ENCODE measurements around the gene BICDL1.
"Not testable (repeated sequence)": the region's sequence is repeated elsewhere in the genome, so short reads cannot be mapped to it uniquely, and the experiment has no call there.

BICDL1 gene

DNA sequence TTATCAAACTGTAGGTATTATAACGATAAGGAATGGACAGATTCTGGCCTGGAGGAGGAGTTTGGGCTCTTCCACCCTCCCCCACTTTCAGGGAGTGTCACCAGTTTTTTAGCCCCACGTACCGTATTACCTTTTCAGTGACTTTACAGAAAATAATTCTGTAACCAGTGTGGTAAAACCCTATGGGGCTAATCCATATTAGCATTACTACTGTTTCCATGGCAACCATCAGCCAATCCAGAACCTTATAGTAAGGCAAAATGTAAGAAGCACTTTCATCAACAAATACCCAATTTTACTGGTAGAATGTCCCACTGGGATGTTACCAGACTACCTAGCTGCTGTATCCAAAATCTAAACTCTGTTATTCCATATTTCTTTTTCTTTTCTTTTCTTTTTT, 50.7 kb downstream of the BICDL1 start:
- no peak overlapping the region for H3K4me3 ChIP-seq (ENCODE audit: low read depth, low read length)
- TF ChIP-seq, protein P1, sequence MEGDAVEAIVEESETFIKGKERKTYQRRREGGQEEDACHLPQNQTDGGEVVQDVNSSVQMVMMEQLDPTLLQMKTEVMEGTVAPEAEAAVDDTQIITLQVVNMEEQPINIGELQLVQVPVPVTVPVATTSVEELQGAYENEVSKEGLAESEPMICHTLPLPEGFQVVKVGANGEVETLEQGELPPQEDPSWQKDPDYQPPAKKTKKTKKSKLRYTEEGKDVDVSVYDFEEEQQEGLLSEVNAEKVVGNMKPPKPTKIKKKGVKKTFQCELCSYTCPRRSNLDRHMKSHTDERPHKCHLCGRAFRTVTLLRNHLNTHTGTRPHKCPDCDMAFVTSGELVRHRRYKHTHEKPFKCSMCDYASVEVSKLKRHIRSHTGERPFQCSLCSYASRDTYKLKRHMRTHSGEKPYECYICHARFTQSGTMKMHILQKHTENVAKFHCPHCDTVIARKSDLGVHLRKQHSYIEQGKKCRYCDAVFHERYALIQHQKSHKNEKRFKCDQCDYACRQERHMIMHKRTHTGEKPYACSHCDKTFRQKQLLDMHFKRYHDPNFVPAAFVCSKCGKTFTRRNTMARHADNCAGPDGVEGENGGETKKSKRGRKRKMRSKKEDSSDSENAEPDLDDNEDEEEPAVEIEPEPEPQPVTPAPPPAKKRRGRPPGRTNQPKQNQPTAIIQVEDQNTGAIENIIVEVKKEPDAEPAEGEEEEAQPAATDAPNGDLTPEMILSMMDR (conservative IDR thresholded peaks at IDR 0.05; ENCODE audit: low read depth, low read length) = no peak
- no peak for DNase-seq (ENCODE audit: low read depth)

DNA sequence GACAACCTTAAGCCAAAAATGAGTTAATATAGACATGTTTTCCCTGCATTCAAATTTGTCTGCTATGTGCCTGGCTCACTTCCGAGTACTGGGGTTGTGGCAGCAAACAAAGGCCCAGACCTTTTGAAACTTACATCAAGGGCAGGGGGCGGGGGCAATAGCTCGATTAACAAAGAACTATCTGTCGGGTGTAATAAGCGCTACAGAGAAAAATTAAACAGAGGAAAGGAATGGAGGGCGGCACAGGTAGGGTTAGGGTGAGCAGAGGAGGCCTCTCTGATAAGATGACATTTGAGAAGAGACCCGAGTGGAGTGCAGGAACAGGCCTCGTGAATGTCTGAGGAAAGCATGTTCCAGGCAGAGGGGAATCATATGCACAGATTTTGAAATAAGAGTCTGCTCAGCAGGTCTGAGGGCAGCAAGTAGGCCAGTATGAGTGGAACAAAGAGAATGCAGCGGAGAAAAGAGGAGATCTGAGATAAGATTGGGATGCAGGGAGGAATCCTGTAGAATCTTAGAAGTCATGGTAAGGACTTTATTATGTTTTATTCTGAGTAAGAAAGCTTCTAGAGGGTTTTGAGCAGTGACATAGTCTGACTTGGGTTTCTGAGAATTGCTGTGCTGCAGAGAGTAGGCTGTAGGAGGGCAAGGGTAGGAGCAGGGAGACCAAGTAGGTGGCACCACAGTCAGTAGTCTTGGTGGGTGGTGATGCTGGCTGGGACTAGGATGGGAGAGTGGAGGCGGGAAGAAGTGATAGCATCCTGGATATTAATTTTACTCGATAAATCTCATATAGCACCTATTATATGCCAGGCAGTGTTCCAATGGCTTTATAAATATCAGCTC, 52.6 kb downstream of the BICDL1 start:
- TF ChIP-seq, protein P1 (conservative IDR thresholded peaks at IDR 0.05; ENCODE audit: low read depth, low read length) = no peak
- no peak overlapping the region for H3K4me3 ChIP-seq (ENCODE audit: low read depth, low read length)
- DNase-seq (ENCODE audit: low read depth) = peak; percentile 22

DNA sequence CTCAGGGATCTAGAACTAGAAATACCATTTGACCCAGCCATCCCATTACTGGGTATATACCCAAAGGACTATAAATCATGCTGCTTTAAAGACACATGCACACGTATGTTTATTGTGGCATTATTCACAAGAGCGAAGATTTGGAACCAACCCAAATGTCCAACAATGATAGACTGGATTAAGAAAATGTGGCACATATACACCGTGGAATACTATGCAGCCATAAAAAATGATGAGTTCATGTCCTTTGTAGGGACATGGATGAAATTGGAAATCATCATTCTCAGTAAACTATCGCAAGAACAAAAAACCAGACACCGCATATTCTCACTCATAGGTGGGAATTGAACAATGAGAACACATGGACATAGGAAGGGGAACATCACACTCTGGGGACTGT, 56.3 kb downstream of the BICDL1 start:
- not testable (repeated sequence) for DNase-seq (ENCODE audit: low read depth); H3K4me3 ChIP-seq (ENCODE audit: low read depth, low read length)

DNA sequence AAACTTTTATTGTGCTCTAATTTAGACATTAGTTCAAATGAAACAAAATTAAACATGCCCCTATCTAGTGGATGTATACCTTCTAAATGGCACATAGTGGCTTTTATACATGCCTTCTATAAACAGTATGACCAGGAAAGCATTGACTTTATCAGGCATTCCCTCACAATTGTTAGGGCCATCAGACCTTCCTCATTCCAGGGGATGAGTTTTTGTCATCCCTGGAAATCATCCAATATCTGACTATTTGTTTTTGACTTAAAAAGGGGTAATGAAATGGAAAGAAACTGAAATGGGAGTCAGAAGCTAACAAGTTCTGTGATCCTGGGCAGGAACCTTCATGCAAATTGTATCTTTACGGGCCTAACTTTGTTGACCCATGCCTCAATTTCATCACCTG, 58.0 kb downstream of the BICDL1 start:
- no peak for DNase-seq (ENCODE audit: low read depth)
- no peak overlapping the region for H3K4me3 ChIP-seq (ENCODE audit: low read depth, low read length)
- TF ChIP-seq, protein P1 (conservative IDR thresholded peaks at IDR 0.05; ENCODE audit: low read depth, low read length) = no peak

DNA sequence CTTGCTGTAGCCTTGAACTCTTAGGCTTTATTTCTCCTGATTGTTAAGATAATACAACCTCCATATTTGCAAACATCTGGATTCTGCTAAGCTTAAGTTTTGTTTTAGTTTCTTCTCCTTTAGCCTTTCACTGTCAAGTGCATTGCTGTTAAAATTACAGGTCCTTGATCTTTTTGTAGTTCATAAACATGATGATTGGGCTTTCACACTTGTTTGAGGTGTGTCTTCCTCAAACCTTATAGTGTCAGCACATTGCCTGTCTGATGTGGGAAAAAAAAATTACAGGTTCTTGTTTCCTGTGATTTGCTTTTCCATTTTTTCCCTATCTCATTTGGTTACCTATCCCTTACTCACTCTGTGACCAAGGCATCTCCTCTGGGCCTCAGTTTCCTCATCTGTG, 59.2 kb downstream of the BICDL1 start:
- TF ChIP-seq, protein P1 (conservative IDR thresholded peaks at IDR 0.05; ENCODE audit: low read depth, low read length) = no peak
- no peak overlapping the region for H3K4me3 ChIP-seq (ENCODE audit: low read depth, low read length)
- no peak for DNase-seq (ENCODE audit: low read depth)

DNA sequence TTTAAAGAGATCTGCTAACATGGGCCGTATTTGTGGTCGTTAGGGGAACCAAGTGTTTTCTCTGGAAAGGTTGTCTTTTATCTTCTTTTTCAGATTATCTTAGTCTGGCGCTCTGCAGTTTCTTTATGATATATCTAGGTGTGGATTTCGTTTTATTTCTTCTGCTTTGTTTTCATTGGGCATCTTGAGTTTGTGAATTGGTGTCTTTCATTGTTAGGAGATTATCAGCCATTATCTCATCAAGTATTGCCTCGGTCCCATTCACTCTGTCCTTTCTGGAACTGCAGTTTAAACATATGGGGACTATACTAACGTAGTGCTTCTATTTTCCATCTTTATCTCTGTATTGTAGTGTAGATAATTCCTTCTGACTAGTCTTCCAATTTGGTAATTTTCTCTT, 60.4 kb downstream of the BICDL1 start:
- DNase-seq (ENCODE audit: low read depth) = no peak
- no peak overlapping the region for H3K4me3 ChIP-seq (ENCODE audit: low read depth, low read length)
- TF ChIP-seq, protein P1 (conservative IDR thresholded peaks at IDR 0.05; ENCODE audit: low read depth, low read length) = no peak

DNA sequence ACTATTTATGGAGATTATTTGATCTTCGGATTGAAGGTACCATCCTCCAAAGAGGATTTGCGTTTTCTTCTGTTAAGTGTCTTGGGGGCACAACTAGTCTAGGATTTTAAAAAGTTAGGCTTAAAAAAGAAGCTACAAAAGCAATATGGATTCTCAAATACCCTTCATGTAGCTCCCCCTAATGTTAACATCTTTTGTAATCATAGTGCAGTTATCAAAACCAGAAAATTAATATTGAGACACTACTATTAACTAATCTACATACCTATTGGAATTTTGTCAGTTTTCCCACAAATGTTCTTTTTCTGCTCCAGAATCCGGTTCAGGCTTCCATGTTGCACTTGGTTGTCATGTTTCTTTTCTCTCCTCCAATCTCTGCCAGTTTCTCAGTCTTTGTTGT, 62.5 kb downstream of the BICDL1 start:
- no peak overlapping the region for H3K4me3 ChIP-seq (ENCODE audit: low read depth, low read length)
- no peak for DNase-seq (ENCODE audit: low read depth)
- TF ChIP-seq, protein P1 (conservative IDR thresholded peaks at IDR 0.05; ENCODE audit: low read depth, low read length) = no peak
